ENCODE results near the gene SLC23A1.
"Not testable (repeated sequence)": the region's sequence is repeated elsewhere in the genome, so short reads cannot be mapped to it uniquely, and the experiment has no call there.

Gene SLC23A1

DNA sequence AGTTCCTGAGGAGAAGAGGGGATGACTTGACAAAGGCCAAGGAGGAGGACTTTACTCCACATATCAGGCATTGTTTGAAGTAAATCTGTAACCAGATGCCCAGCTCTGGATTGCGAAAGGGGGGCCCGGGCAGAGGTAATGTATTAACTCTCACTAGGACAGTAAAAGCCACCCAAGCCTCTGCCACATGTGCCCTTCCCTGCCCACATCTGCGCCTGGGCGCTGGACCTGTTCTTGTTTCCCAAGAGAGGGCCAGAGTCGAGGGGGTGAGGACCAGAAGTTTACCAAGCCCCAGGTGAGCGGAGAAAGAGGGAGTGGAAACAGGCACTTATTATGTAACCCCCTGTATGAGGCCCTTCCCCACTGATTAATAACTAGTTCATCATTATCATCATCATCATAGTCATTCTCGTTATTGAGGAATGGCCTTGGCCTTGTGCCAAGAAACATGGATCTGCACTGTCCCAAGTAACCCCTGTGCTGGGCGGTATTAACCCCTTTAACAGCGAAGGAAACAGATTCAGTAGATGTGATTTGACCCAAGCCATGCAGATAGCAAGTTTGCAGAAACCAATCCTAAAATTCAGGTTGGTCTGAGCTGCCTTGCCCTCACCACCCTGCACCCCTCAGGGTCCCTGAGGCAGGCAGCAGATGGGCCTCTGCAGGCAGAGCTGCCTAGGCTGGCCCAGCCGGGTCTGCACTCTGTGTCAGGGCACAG lies at the start of gene SLC23A1:
Gene SLC23A1, minus strand, starts transcription at position 23 of the 718 bp plus-strand sequence. CDS start 44 bp downstream, outside the sequence.
- DNase-seq = peak; percentile 7

DNA sequence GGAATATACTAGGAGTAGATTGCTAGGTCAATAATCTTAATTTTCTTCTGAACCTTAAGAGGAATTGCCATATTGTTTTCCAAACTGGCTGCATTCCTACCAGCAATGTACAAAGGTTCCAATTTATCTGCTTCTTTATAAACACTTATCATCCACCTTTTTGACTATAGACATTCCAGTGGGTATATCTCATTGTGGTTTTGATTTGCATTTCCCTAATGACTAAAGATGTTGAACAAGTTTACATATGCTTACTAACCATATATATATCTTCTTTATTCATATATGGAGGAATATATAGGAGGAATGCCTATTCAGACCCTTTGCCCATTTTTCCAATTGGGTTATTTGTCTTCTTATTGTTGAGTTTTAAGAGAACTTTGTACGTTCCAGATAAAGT lies 48.6 kb upstream of the SLC23A1 start:
- DNase-seq = no peak

DNA sequence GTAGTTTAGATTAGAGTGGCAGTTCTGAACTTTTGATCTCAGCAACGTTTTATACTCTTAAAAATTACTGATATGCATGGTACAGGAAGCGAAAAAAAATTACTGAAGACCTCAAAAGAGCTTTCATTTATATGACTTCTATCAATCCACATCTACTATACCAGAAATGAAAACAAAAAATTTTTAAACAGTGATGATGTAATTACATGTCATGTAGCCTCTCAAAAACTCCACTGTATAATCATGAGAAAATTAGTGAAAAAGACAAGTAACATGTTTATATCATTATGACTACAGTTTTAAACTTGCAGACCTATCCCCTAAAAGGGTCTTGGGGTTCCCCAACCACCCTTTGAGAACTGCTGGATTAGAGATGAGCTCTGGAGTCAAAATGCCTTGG lies 46.9 kb upstream of the SLC23A1 start:
- DNase-seq = no peak

DNA sequence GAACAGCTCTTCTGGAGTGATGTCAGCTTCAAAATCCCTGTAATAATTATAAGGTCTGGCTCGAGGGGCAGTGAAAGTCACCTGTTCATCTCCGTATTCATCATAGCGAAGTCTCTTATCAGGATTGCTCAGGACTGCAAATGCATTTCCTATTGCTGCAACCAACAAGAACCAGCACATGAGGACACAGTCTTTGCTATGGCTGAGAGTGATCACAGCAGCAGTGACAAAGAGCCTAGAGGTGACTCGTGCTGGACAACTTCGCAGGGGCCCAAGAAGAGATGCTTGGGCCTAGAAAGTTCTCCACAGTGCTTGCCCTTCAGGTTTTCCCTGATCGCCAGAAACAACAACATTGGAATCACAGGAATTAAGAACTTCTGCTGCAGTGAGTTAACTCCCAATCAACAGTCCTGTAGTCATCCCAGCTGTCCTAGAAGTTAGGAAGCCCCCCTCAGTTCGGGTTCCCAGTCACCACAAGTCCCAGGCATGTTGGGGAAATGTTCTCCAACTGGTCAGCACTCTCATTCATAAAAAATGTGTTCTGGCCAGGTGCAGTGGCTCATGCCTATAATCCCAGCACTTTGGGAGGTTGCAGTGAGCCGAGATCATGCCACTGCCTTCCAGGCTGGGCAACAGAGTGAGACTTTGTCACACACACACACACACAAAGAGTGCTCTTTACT lies 43.2 kb upstream of the SLC23A1 start:
- DNase-seq = no peak

DNA sequence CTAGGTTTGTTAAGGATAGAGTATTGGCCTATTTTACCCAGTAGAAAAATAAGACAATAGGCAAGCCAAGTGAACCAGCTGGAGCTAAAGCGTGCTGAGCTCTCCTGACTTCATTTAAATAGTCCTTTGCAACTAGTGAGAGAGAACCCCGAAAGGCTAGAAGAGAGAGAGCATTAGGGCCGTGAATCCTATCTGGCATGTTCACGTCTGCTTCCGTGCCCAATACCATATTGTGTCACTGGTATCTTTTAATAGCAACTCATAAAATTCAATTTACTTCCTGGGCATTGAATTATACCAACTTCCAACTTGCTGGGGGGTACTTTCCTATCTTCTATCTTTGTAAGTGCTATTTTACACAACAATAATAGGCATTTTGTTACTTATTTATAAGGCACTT lies 42.4 kb upstream of the SLC23A1 start:
- DNase-seq = no peak

DNA sequence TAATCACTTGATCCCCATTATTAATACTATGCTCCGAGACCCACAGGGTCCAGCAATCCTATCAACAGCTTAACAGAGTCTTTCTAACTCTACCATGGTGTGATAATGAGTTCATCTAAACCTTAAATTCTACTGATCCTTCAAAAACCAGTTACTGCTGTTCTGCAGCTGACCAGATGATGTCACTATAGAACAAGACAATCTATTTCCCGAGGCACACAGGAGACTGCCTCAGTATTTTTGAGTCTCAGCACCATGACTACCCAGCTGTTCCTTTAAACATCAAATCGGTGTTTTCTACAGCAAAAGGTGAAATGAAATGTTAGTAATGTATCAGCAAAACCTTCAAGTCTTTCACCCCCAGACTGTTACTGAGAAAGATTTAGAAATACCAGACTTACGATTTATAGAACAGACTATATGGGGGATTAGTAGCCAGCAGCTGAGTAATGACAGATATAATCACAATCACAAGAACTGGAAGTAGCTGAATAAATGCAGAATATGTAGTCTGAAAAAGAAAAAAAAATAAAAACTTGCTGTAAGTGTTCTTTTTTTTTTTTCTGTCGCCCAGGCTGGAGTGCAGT lies 39.3 kb upstream of the SLC23A1 start:
- no peak for DNase-seq

DNA sequence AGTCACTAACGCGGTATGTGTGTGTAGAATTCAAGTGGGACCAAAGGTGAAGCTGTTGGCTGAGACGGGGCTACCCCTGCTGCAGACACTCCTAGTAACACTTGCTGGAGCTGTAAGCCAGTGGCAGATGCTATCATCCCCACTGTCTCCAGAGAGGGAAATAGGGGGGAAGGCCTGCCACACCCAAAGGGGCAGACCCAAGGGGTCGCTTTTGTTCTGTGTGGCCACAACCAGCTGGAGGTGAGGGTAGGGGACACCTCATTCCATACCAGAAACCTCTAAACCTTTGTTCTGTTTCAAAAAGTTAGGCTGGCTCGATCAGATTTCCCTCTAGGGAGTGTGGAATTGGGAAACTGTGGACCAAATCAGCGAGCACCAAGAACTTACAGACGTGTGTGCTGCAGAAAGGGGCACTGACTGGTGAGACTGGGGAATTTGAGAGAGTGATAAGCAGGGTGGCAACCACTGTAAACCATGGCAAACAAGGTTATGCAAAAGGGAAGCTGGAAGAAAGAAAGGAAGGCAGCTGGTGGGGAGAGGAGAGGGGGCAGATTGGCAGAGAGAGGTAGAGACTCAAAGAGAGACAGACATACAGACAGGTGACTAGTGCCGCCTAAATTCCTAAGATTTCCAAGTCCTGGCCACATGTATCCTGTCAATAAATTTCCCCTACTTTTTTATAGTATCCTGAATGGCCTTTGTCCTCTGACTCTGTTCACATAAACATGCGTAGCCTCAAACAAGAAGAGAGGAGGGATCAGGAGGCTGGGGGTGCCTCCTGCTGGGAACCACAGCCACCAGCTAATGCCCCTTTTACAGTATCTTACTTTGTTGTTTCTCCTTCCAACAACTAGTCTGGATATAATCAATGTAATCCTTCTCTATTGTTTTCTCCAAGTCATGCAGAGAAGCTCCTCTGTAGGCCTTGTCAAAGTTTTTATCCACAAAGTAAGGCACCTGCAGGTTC lies 36.4 kb upstream of the SLC23A1 start:
- DNase-seq = no peak

DNA sequence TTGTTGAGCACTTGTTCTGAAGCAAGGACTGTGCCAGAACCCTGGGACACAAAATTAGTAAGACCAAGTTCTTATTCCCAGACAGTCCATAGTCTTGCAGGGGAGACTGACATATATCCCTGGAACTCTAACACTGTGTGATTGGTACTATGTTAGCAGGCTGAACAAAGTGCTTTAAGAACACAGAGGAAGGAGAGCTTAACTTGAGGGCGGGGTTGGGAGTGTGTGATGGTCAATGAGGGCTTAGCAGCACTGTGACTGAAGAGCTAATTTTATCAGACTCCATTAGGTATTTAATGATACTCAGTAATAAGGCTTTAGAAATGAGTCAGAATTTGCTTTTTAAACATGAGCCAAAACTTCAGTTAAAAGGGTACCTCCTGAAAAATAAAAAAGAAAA lies 35.7 kb upstream of the SLC23A1 start:
- no peak for DNase-seq

DNA sequence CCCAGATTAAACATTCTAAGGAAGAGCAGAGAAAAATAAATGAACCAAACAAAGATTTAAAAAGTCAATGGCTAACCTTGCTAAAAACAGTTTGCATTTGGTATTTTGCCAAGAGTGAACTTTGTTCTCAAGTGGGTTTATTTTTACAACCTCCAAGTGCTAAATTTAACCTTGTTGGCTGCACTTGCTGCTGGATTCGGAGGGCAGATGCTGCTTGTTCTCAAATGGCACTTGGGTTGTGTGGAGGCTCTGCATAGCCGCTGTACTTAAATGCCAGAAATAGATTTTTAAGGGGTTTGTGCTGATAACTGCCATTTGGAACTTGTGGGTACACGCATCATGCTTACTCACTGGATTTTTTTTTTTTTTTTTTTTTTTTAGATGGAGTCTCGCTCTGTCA lies 34.1 kb upstream of the SLC23A1 start:
- DNase-seq = peak; percentile 45

DNA sequence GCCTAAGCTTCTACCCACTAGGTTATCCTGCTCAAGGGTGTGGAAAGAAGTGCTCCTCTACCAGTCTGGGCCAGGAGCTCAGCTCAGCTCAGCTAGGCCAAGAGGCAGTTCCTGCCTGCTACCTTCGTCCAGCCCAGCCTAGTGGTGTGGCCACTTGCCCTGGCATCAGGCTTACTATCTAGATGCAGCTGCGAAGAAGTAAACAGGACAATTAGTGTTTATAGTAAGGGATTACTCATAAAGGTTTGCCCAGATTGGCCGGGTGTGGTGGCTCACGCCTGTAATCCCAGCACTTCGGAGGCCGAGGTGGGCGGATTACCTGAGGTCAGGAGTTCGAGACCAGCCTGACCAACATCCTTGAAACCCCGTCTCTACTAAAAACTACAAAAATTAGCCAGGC lies 33.6 kb upstream of the SLC23A1 start:
- DNase-seq = no peak

DNA sequence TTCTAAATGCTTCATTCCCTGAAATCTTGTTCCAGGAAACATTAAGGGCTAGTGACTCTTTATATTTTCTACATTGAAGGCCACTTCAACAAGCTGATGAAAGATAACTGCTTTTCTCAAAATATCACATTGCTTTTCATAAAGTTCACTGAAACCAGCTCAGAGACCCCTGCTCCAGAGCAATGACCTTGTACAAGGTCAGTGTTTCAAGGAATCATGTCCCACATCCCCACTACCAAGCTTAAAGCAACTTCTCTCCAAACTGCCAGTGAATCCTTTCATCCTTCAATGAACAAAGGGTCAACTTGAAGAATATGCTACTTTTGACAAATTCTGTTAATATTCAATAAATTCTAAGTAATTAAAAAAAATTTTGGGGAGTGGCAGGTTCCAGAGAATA lies 32.8 kb upstream of the SLC23A1 start:
- DNase-seq = no peak

DNA sequence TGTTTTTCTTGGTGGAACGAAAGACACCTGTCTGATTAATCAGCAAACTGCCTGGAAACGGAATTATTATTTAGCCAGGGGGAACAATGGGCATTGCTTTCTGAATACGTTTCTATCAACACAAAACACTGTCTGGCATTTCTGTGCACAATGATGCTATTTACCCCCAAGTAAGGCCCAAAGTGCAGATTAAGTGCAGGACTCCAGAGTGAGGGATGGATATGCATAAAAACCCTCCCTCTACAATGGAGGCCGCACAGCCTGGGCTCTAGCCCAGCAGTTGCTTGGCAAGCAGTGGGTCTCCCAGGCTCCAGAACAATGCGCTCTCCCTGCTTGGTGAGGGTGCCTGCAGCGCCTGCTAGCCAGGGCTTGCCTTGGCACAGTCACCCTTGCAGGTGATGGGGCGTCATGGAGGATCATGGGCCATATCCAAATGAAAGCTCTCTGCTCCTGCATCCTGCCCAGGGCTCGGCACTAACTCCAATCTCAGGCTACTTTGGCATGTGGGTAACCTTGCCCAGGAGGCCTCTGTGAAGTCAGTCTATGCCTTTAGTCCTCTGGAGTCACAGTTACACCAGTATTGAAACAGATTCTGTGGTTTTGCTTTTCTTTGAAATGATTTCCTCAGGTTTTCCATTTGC lies 32.2 kb upstream of the SLC23A1 start:
- DNase-seq = no peak

DNA sequence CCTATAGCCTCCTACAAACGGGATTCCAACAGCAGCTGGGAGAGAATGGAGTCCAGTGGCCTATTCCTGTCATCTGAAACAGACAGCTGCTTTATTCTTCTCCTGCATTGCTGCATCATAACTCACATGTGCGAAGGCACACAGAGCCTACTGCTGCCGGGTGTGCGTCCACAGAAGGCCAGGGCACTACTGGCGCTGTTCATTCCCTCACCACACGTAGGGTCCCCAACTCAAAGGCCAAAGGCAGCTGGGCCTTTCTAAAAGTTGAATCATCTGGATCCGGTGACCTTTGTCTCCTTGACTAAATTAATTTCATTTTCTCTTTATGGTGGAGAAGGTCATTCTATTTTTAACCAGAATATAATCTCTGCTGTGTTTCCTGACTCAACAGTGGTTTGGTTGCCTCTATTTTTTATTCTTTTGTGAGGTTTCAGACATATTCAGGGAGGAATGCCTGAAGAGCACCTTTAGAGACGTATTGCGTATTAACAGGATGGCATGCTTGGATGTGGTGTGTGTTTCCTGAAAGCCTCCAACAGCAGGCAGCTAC lies 31.6 kb upstream of the SLC23A1 start:
- DNase-seq = no peak

DNA sequence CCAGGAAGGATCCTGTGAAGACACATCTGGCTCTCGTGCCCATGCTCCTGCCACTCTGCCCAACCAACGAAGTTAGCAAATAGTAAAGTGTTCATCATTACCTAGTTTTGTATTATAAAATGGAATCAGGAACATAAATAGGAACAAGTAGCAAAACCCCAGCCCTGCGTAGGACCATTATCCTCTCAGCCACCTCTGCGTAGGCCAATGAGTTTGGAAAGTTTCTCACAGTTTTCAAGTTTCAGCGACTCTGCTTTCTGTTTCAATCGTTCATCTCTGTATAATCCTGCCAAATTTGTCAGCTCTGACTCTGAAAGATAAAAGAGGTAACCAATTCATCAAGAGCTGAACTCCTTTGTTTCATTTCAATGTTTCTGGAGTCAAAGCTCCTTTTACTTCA lies 30.9 kb upstream of the SLC23A1 start:
- DNase-seq = no peak

DNA sequence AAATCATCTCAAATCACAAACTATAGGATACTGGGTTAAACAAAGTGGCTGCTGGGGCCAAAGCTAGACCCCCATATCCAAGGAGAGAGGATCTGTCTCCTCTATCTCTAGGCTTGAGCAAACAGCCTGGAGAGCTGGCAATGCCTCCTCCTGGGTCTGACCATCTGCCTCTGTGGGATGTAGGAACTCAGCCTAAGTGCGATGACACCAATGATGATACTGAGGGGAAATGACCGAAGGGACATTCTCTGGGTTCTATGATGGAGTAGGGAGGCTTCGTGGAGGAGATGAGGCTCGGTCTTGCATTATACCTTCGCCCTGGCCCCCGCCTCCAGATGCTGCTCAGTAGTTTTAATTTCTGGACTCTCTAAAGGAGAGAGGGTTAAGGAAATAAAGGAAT lies 30.1 kb upstream of the SLC23A1 start:
- no peak for DNase-seq

DNA sequence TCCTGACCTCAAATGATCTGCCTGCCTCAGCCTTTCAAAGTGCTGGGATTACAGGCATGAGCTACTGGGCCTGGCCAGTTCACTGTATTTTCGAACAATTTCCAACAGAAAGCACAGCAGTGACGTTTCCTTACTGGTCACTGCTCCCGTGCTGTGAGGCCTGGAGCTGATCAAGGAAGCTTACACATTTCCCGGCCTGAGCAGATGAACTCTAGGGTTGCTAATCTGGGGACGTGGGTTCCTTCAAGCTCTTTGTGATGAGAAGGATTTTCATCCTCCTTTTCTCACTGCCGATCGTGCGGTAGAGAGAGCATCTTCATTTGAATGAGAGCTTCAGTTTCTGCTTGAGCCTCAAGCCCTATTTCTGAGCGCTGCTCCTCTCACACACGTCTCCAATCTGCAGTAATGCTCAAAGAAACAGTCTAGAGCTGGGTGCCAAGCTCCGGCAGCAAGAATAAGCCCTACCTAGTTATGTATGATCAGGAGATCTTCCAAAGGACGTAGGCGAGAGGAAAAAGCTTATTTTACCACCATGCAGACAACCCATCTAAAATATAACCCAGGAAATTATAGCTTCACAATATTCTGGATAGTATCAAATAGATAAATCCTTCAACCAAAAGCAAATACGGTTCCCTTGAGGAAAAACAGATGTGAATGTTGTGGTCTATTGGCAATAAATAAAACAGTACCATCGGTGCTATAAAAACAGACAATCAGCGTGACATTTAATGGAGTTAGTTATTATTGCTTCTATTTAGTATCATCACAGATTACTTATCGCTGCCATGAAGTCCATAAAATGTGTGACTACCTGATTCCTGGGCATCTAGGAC lies 28.1 kb upstream of the SLC23A1 start:
- DNase-seq = no peak

DNA sequence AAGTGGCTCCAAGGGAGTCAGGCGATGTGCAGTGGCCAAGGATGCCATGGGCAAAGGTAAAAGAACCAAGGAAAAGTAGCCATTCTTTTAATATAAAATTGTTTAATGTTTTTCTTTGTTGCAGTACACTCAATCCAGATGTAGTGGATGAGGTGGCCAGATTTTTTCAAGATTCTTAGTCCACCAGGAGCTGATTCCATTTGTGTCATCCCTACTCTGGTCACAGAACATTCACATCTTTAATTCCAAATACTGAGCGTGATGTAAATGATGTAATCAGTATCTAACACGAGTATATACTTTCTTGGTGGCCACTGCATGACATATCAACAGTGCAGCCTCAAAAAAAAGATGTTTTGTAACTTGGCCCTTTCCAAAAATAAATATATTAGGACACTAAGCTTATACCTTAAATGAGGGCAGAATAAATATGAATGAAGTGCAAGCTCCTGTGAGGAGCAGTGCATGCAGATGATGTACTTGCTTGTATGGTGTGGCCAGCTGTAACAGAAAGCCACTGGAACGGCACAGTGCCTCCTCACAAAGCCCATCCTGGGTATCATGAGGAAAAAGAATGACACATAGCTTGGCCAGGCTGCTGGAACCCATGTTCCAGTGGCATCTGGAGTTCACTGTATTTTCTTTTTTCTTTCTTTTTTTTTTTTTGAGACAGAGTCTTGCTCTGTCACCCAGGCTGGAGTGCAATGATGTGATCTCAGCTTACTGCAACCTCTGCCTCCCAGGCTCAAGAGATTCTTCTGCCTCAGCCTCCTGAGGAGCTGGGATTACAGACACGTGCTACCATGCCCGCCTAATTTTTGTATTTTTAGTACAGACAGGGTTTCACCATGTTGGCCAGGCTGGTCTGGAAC lies 27.3 kb upstream of the SLC23A1 start:
- DNase-seq = no peak

DNA sequence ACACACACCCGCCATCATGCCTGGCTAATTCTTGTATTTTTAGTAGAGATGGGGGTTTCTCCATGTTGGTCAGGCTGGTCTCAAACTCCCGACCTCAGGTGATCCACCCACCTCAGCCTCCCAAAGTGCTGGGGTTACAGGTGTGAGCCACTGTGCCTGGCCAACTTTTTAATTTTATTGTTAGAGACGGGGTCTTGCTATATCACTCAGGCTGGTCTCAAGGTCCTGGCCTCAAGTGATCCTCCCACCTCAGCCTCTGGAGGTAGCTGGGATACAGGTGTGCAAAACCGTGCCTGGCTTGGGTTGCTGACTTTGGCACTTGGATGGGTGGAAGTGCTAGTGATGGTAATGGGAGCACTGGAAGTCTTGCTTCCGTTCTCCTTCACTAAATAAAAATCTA lies 26.0 kb upstream of the SLC23A1 start:
- DNase-seq = not testable (repeated sequence)

DNA sequence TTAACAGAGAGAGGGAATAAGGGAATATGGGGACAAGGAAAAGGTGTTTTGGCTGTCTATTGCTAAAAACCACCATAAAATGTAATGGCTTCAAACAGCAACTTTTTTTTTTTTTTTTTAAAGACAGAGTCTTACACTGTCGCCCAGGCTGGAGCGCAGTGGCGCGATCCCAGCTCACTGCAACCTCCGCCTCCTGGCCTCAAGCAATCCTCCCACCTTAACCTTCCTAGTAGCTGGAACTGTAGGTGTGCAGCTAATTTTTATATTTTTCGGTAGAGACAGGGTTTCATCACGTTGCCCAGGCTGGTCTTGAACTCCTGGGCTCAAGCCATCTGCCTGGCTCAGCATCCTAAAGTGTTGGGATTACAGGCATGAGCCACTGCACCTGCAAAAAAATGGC lies 25.1 kb upstream of the SLC23A1 start:
- DNase-seq = no peak

DNA sequence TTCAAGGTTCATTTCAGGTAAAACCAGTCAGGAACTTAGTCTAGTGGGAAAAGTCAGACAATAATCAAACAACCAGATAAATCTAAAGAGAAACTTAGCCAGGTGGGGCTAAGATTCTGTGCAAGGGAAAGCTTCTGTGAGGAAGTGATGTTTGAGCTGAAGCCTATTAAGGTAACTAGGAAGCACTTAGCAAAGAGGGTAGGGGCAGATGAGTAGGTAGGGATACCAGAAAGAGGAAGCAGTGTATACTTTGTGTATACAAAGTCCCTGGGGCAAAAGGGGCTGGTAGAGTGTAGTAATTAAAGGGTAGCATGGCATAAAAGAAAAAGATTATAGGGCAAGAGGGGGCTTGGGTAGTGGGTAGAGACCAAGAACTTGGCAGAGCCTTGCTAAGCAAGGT lies 24.4 kb upstream of the SLC23A1 start:
- DNase-seq = no peak
